K562 (cell line): ENCODE results near the gene SUPT7L. TPM values are rescaled to one million over a fixed set of nuclear protein-coding genes. Genes with fewer than 3 reads are reported as not detected.
A peak's percentile ranks its signal among the peaks of the same experiment; 100 is the strongest.

ENCODE experiments used
- C11orf30 ChIP-seq: fragments of 450-650 bp; IDR thresholded peaks from 2 replicates; pipeline ENCODE4 v1.6.1; 2016; ENCODE audit warnings: low read depth, mild to moderate bottlenecking
- CHD2 ChIP-seq: IDR thresholded peaks from 2 replicates; pipeline ENCODE4 v1.6.1; 2011; ENCODE audit warnings: low read depth, low read length
- DMBX1 ChIP-seq: fragments of 250-450 bp; sonication (Bioruptor Pico); IDR thresholded peaks from 2 replicates; pipeline ENCODE4 v1.8.0; 2022; ENCODE audit warnings: inconsistent platforms, mild to moderate bottlenecking, moderate library complexity, borderline replicate concordance
- ID3 ChIP-seq, 2 experiments: fragments of 250-450 bp in 1 of 2; fragments of 450-650 bp in 1 of 2; sonication (Bioruptor Pico) in 1 of 2; IDR thresholded peaks; 2 replicates each; pipeline versions ENCODE4 v1.6.1 to v1.8.0; 2016 to 2021; ENCODE audit warnings: mild to moderate bottlenecking in 2 of 2, moderate library complexity in 2 of 2, missing compliant biosample characterization in 1 of 2, missing genetic modification characterization in 1 of 2
- KAT8 ChIP-seq: fragments of 450-650 bp; IDR thresholded peaks from 2 replicates; pipeline ENCODE4 v1.6.1; 2016; ENCODE audit warnings: low read depth, mild to moderate bottlenecking
- KLF1 ChIP-seq: fragments of 450-650 bp; IDR thresholded peaks from 2 replicates; pipeline ENCODE4 v1.6.1; 2016; ENCODE audit warnings: missing genetic modification characterization, missing compliant biosample characterization
- MAZ ChIP-seq, 2 experiments: fragments of 450-650 bp in 1 of 2; sonication (generic) in 1 of 2; formaldehyde crosslinking; IDR thresholded peaks in 1 of 2; conservative IDR thresholded peaks in 1 of 2; 2 replicates each; pipeline versions ENCODE4 v1.4.0 to v1.5.0; 2020; ENCODE audit warnings: mild to moderate bottlenecking in 1 of 2, missing genetic modification reagents in 1 of 2
- MBD1 ChIP-seq: fragments of 250-450 bp; sonication (Bioruptor Pico); IDR thresholded peaks from 2 replicates; pipeline ENCODE4 v1.8.0; 2022; ENCODE audit warnings: inconsistent platforms
- MIER1 ChIP-seq: fragments of 450-650 bp; IDR thresholded peaks from 2 replicates; pipeline ENCODE4 v1.6.1; 2016; ENCODE audit warnings: antibody characterized with exemption, mild to moderate bottlenecking, low read depth
- MXI1 ChIP-seq: IDR thresholded peaks from 2 replicates; pipeline ENCODE4 v1.6.1; 2011; ENCODE audit warnings: low read depth, mild to moderate bottlenecking, improper control_type of control experiment, low read length
- NBN ChIP-seq: fragments of 450-650 bp; IDR thresholded peaks from 2 replicates; pipeline ENCODE4 v1.6.1; 2016; ENCODE audit warnings: low read depth, mild to moderate bottlenecking
- NFE2 ChIP-seq: IDR thresholded peaks from 2 replicates; pipeline ENCODE4 v1.6.1; 2014; ENCODE audit warnings: antibody characterized with exemption, low read depth
- NFIC ChIP-seq: fragments of 450-650 bp; IDR thresholded peaks from 2 replicates; pipeline ENCODE4 v1.6.1; 2017; ENCODE audit warnings: mild to moderate bottlenecking, inconsistent platforms
- NR3C1 ChIP-seq: sonication (generic); formaldehyde crosslinking; IDR thresholded peaks from 2 replicates; pipeline ENCODE4 v1.8.1; 2022; ENCODE audit warnings: missing genetic modification reagents
- POLR3G ChIP-seq: IDR thresholded peaks from 2 replicates; pipeline ENCODE4 v1.6.1; 2011; ENCODE audit not compliant: insufficient read length, insufficient replicate concordance; ENCODE audit errors: extremely low read depth
- RCOR1 ChIP-seq, 2 experiments: IDR thresholded peaks; 2 replicates each; pipeline ENCODE4 v1.6.1; 2012; ENCODE audit warnings: low read depth in 2 of 2, low read length in 2 of 2, borderline replicate concordance in 1 of 2, improper control_type of control experiment in 1 of 2
- RNF2 ChIP-seq: sonication (generic); IDR thresholded peaks from 2 replicates; pipeline ENCODE4 v1.6.1; 2016
- SRSF1 ChIP-seq: fragments of 200-400 bp; formaldehyde crosslinking; IDR thresholded peaks from 2 replicates; pipeline ENCODE4 v1.6.1; 2017; ENCODE audit warnings: mild to moderate bottlenecking, low read depth, low read length, moderate library complexity
- TCF7 ChIP-seq: sonication (generic); IDR thresholded peaks from 2 replicates; pipeline ENCODE4 v1.6.1; 2016; ENCODE audit warnings: antibody characterized with exemption, borderline replicate concordance
- TRIM28 ChIP-seq: fragments of 450-650 bp; IDR thresholded peaks from 2 replicates; pipeline ENCODE4 v1.6.1; 2017
- ZC3H8 ChIP-seq: fragments of 450-650 bp; IDR thresholded peaks from 2 replicates; pipeline ENCODE4 v1.6.1; 2017
- ZNF134 ChIP-seq: fragments of 250-450 bp; sonication (Bioruptor Pico); conservative IDR thresholded peaks from 2 replicates; pipeline ENCODE4 v1.4.0; 2020
- ZNF449 ChIP-seq: fragments of 250-450 bp; sonication (Bioruptor Pico); IDR thresholded peaks from 2 replicates; pipeline ENCODE4 v1.8.0; 2022; ENCODE audit warnings: moderate library complexity, mild to moderate bottlenecking, inconsistent platforms
- ZNF699 ChIP-seq: fragments of 250-450 bp; sonication (Bioruptor Pico); IDR thresholded peaks from 2 replicates; pipeline ENCODE4 v1.8.0; 2021; ENCODE audit warnings: mild to moderate bottlenecking, moderate library complexity; ENCODE audit not compliant: insufficient replicate concordance
- ZNF830 ChIP-seq: fragments of 250-450 bp; sonication (Bioruptor Pico); IDR thresholded peaks from 2 replicates; pipeline ENCODE4 v1.5.0; 2021; ENCODE audit warnings: mild to moderate bottlenecking
- polyA plus RNA-seq, 8 experiments: library from polyadenylated mRNA; depleted of rRNA in 4 of 8; stranded (reverse) in 5 of 8; unstranded in 3 of 8; fragments of >200 nt; fragmentation: Nextera tagmentation in 2 of 8; fragmentation: Illumina TruSeq in 1 of 8; extraction: Ambion mirVana in 2 of 8; extraction: Trizol in 1 of 8; gene quantifications; 2 replicates each; pipeline versions ENCODE4 v1.2.1 to v1.2.3, GENCODE V29; 2011 to 2014; ENCODE audit warnings: inconsistent platforms in 1 of 8, missing spikeins in 1 of 8
- total RNA-seq, 7 experiments: library from RNA; depleted of rRNA in 6 of 7; stranded (reverse); fragments of >200 nt in 6 of 7; fragmentation: Illumina TruSeq in 2 of 7; extraction: Trizol in 2 of 7; gene quantifications; 2 replicates each; pipeline versions ENCODE4 v1.2.1 to v1.2.3, GENCODE V29; 2011 to 2021; ENCODE audit warnings: low replicate concordance in 1 of 7

The SUPT7L gene
- total and polyA plus RNA-seq, 9 of the 15 experiments (the other 6 are each of a cell fraction or from before 2014, with no cell fraction given), result 22.0 to 72.8 (median 40.2) TPM

GRCh38 chr2:27663285-27664153 lies at the start of gene SUPT7L, which contains the start of gene SLC4A1AP (continued):
- no peak for TF ChIP-seq ZNF134 (CRISPR knock-in tag)
- peak; percentile 11 to 34; a peak in 1 of 4 replicates for TF ChIP-seq MAZ (CRISPR knock-in tag; conservative IDR thresholded peaks at IDR 0.05 in 1 of 2, IDR thresholded peaks at IDR 0.05 in 1 of 2)
- no peak for TF ChIP-seq MXI1
- no peak for TF ChIP-seq NR3C1 (CRISPR knock-in tag)
- peak; percentile 100 for TF ChIP-seq C11orf30
- no peak for TF ChIP-seq DMBX1 (CRISPR knock-in tag)
- no peak for TF ChIP-seq CHD2
- TF ChIP-seq ZNF830 (CRISPR knock-in tag), result 0 out of 2 replicates have a peak, but pooled peaks have one; percentile 27
- TF ChIP-seq ZNF699 (CRISPR knock-in tag), result no peak
- peak; percentile 91 for TF ChIP-seq TRIM28
- peak; percentile 93 for TF ChIP-seq ZC3H8
- TF ChIP-seq KAT8, result peak; percentile 82
- TF ChIP-seq ID3 (CRISPR knock-in tag; IDR thresholded peaks at IDR 0.05), result no peak
- TF ChIP-seq ID3 (tag; IDR thresholded peaks at IDR 0.05), result peak; percentile 93
- peak; percentile 90 for TF ChIP-seq RNF2
- no peak for TF ChIP-seq SRSF1
- no peak for TF ChIP-seq ZNF449 (CRISPR knock-in tag)
- TF ChIP-seq TCF7, result 0 out of 2 replicates have a peak, but pooled peaks have one; percentile 25
- TF ChIP-seq NFIC, result peak; percentile 72
- TF ChIP-seq MIER1, result peak; percentile 81
- no peak for TF ChIP-seq POLR3G
- TF ChIP-seq NBN, result peak; percentile 99
- peak; percentile 58; the same call in 1 of the 2 replicates for TF ChIP-seq KLF1
- TF ChIP-seq MBD1 (CRISPR knock-in tag), result 0 out of 2 replicates have a peak, but pooled peaks have one; percentile 30
- peak in 1 of 2 experiments; percentile 53; a peak in 1 of 4 replicates for TF ChIP-seq RCOR1 (IDR thresholded peaks at IDR 0.05; ENCODE audit: borderline replicate concordance in 1 of 2, low read depth in 2 of 2, low read length in 2 of 2)
- TF ChIP-seq NFE2, result no peak
